T47D (cell line): ENCODE measurements around the gene CACHD1.

Experiments
- DNase-seq, 2 experiments: peaks; one replicate each; pipeline versions ENCODE4 v3.0.0 to v3.0.0-alpha.2; 2011 to 2012; ENCODE audit warnings: low read depth in 1 of 2, low spot score in 1 of 2
- JUND ChIP-seq: IDR thresholded peaks from 2 replicates; pipeline ENCODE4 v1.6.1; 2012; ENCODE audit warnings: low read depth
- in situ Hi-C: cut with HindIII; loops from 2 replicates; pipeline ENCODE4 v1.10.0; 2016; ENCODE audit warnings: low sequenced_read_pairs, low pct_unique_long_range_greater_than_20kb

Gene CACHD1

GRCh38 chr1:64469977-64470664 is at the start of gene CACHD1:
Gene CACHD1 (plus strand): TSS chr1:64470129. CDS start chr1:64470745, 616 bp downstream.
- DNase-seq = peak; percentile 71 to 85
- in situ Hi-C loops = no loop called here
- TF ChIP-seq JUND = no peak

- in situ Hi-C loops = no loop called here
- no peak for DNase-seq
These were observed 48.6 kb upstream of the CACHD1 start for GRCh38 chr1:64421377-64421776.

GRCh38 chr1:64423526-64423925 is 46.4 kb upstream of the CACHD1 start:
- no peak for TF ChIP-seq JUND
- in situ Hi-C loops = no loop called here
- DNase-seq = no peak

More at GRCh38 chr1:64421377-64421776, 48.6 kb upstream of the CACHD1 start:
- no peak for TF ChIP-seq JUND

- in situ Hi-C loops = no loop called here
- no peak for TF ChIP-seq JUND
- no peak for DNase-seq
These were observed 45.5 kb upstream of the CACHD1 start for GRCh38 chr1:64424412-64424811.

GRCh38 chr1:64425521-64425920 is 44.4 kb upstream of the CACHD1 start:
- in situ Hi-C loops = no loop called here
- no peak for DNase-seq
- no peak for TF ChIP-seq JUND

- in situ Hi-C loops = no loop called here
- DNase-seq = no peak
- no peak for TF ChIP-seq JUND
These were observed 43.2 kb upstream of the CACHD1 start for GRCh38 chr1:64426681-64427080.

- in situ Hi-C loops = no loop called here
- TF ChIP-seq JUND = no peak
- DNase-seq = no peak
These were observed 42.0 kb upstream of the CACHD1 start for GRCh38 chr1:64427879-64428278.

- in situ Hi-C loops = no loop called here
- TF ChIP-seq JUND = no peak
- no peak for DNase-seq
These were observed 36.6 kb upstream of the CACHD1 start for GRCh38 chr1:64433308-64433707.

GRCh38 chr1:64433747-64434146 is 36.2 kb upstream of the CACHD1 start:
- no peak for TF ChIP-seq JUND
- no peak for DNase-seq
- in situ Hi-C loops = no loop called here

GRCh38 chr1:64435000-64435399 is 34.9 kb upstream of the CACHD1 start:
- in situ Hi-C loops = no loop called here
- TF ChIP-seq JUND = no peak
- DNase-seq = no peak

GRCh38 chr1:64437453-64437852 is 32.5 kb upstream of the CACHD1 start:
- no peak for DNase-seq

GRCh38 chr1:64440183-64440826 is 29.6 kb upstream of the CACHD1 start:
- no peak for TF ChIP-seq JUND
- in situ Hi-C loops = no loop called here
- DNase-seq = no peak

More at GRCh38 chr1:64437453-64437852, 32.5 kb upstream of the CACHD1 start:
- no peak for TF ChIP-seq JUND
- in situ Hi-C loops = no loop called here

GRCh38 chr1:64451440-64451839 is 18.5 kb upstream of the CACHD1 start:
- no peak for DNase-seq
- no peak for TF ChIP-seq JUND
- in situ Hi-C loops = no loop called here

GRCh38 chr1:64453688-64454087 is 16.2 kb upstream of the CACHD1 start:
- DNase-seq = no peak
- in situ Hi-C loops = no loop called here

More at GRCh38 chr1:64453688-64454087, 16.2 kb upstream of the CACHD1 start:
- TF ChIP-seq JUND = no peak
